AG04449 (cell line): Measurements from ENCODE around the gene FAM168A.
A peak's percentile ranks its signal among the peaks of the same experiment; 100 is the strongest.

Source experiments
- CTCF ChIA-PET: fragments of 350-600 bp; formaldehyde crosslinking; extraction: SDS; loops from one replicate; lab custom pipeline; 2021; ENCODE audit warnings: antibody characterized with exemption; lab: Yijun Ruan, JAX
- POLR2A ChIA-PET: fragments of 400-600, 350-600 bp; formaldehyde crosslinking; extraction: SDS; loops from one replicate; lab custom pipeline; 2020; ENCODE audit warnings: antibody characterized with exemption, inconsistent platforms; lab: Yijun Ruan, JAX
- DNase-seq: peaks from one replicate; pipeline ENCODE4 v3.0.0-alpha.2; 2010; ENCODE audit warnings: low read depth, low spot score
- H3K4me3 ChIP-seq: 2 replicates; pipeline ENCODE4 v1.5.1; 2011; ENCODE audit warnings: low read depth, mild to moderate bottlenecking, control low read depth, low read length
- CTCF ChIP-seq: IDR thresholded peaks from one replicate; pipeline ENCODE4 v1.5.1; 2011; ENCODE audit warnings: mild to moderate bottlenecking, moderate library complexity, low read length, control low read depth, inconsistent platforms; ENCODE audit not compliant: insufficient read depth; ENCODE audit errors: missing control alignments

FAM168A gene

GRCh38 chr11:73360743-73361369, 237.1 kb downstream of the FAM168A start:
- TF ChIP-seq CTCF, result no peak
- POLR2A ChIA-PET, result no interaction called here

GRCh38 chr11:73359930-73360742, 237.8 kb downstream of the FAM168A start:
- DNase-seq, result no peak
- ChIA-PET POLR2A (interaction anchor here (0.7 kb wide), 1 partner anchor 17 kb away, joined by 3 read pairs; no protein-coding TSS in a partner anchor), CTCF (interaction anchor here (1.0 to 18.6 kb wide), 12 partner anchors 7 to 301 kb away, joined by 3 to 263 read pairs (median 5); partner anchors contain the start of gene ARHGEF17)
- no peak overlapping the region for H3K4me3 ChIP-seq
- TF ChIP-seq CTCF, result peak; percentile 46

More at GRCh38 chr11:73360743-73361369, 237.1 kb downstream of the FAM168A start:
- H3K4me3 ChIP-seq, result no peak overlapping the region
- no peak for DNase-seq
- CTCF ChIA-PET, result interaction anchor here (0.9 to 18.6 kb wide), 12 partner anchors 8 to 300 kb away, joined by 3 to 263 read pairs (median 5); partner anchors contain the start of gene ARHGEF17

- no peak for TF ChIP-seq CTCF
- CTCF ChIA-PET, result interaction anchor here (1.0 to 18.6 kb wide), 7 partner anchors 6 to 301 kb away, joined by 3 to 263 read pairs (median 14); partner anchors contain the start of gene ARHGEF17
- POLR2A ChIA-PET, result interaction anchor here (0.7 kb wide), 1 partner anchor 16 kb away, joined by 3 read pairs; no protein-coding TSS in a partner anchor
- no peak for DNase-seq
- no peak overlapping the region for H3K4me3 ChIP-seq
Observed at GRCh38 chr11:73359341-73359740, 238.6 kb downstream of the FAM168A start.

DNA sequence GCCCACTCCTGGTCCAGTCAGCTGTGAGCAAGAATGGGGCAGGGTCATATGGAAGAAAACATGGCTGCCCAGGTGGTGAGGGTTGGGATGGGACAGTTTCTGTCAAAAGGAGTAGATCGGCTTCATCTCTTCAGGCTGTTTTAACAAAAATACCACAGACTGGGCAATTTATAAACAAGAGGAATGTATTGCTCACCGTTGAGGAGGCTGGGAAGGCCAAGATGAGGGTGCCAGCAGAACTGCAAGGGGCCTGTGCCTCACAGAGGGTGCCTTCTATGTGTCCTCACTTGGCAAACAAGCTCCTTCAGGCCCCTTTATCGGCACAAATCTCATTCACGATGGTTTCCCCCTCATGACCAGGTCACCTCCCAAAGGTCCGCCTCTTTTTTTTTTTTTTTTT, 239.8 kb downstream of the FAM168A start:
- POLR2A ChIA-PET, result interaction anchor here (0.6 kb wide), 1 partner anchor 49 kb away, joined by 3 read pairs; no protein-coding TSS in a partner anchor
- H3K4me3 ChIP-seq, result no peak overlapping the region
- CTCF ChIA-PET, result interaction anchor here (0.8 to 18.6 kb wide), 9 partner anchors 5 to 305 kb away, joined by 3 to 263 read pairs (median 14); partner anchors contain the start of gene ARHGEF17
- no peak for DNase-seq
- no peak for TF ChIP-seq CTCF

DNA sequence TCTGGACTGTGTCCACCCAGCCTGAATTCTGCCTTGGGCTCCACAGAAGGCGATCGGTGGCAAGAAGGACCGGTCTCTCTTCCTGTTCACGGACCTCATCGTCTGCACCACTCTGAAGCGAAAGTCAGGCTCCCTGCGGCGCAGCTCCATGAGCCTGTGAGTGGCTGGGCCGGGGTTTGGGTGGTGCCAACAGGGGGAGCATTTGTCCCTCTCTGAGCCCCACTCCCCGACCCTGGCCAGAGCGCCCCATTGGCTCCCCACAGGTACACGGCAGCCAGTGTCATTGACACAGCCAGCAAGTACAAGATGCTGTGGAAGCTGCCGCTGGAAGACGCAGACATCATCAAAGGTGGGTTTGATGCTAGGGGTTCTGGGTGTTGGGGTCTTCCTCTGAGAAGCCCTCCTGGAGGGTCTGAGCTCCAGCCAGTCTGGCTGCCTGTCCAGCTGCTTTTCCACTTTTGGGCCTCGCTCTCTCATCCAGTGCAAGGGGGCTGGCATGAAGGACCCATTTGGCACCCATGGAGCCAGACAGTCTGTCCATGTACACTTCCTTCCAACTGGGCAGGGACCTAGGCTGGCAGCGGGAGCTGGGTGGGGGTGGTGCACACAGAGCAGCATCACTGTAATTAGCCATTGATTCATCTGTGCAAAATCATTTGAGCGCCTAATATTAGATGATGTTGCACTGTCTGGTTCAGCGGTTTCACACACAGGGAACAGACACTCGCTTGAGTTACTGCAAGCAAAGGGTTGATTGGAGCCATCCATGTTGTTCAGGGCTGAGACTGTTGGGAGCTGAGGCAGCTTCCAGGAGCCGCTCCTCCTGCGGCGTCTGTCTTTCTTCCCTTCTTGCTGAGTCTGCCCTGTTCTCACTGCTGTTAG, 240.7 kb downstream of the FAM168A start:
- ChIA-PET POLR2A (no interaction called here), CTCF (interaction anchor here (0.8 to 18.6 kb wide), 9 partner anchors 4 to 306 kb away, joined by 3 to 263 read pairs (median 14); partner anchors contain the start of gene ARHGEF17)
- no peak overlapping the region for H3K4me3 ChIP-seq
- DNase-seq, result no peak
- TF ChIP-seq CTCF, result no peak
